OCI-LY3 (cell line): ENCODE measurements around the gene COL4A1.

Experiments
- CTCF ChIP-seq: fragments of 200-600, 300-600 bp; sonication (generic); IDR thresholded peaks from 2 replicates; pipeline ENCODE4 v1.5.1; 2014; ENCODE audit warnings: antibody characterized with exemption, low read length, low read depth
- EZH2phosphoT487 ChIP-seq: fragments of 200-600 bp; shearing (Covaris generic); IDR thresholded peaks from 2 replicates; pipeline ENCODE4 v1.6.1; 2018; ENCODE audit warnings: antibody characterized with exemption, mixed run types, low read depth

GRCh38 chr13:110137680-110138009 is 169.3 kb downstream of the COL4A1 start:
- TF ChIP-seq CTCF (peak; percentile 45), EZH2phosphoT487 (no peak)
